Measurements from ENCODE around the gene TMC5. TPM values are rescaled to one million over a fixed set of nuclear protein-coding genes. Genes with fewer than 3 reads are reported as not detected.
"Not testable (repeated sequence)": the region's sequence is repeated elsewhere in the genome, so short reads cannot be mapped to it uniquely, and the experiment has no call there.

The TMC5 gene
- total RNA-seq, 2 donors from 2014 or later = 1.3 to 2.2 TPM

- Histone ChIP-seq H3K4me1 (ENCODE audit: control insufficient read depth, insufficient read depth, low read length) (peaks cover 5% of the 10 kb centered on the region), H3K9me3 (ENCODE audit: control insufficient read depth, low read length) (peaks cover 3% of the 10 kb centered on the region), H3K27ac (ENCODE audit: low read depth, low read length) (peak overlapping the region; percentile 79), H3K4me3 (ENCODE audit: low read length) (no peak overlapping the region), H3K9ac (ENCODE audit: extremely low read depth, low read length, poor library complexity, severe bottlenecking) (peak overlapping the region; percentile 47), H3K36me3 (ENCODE audit: control insufficient read depth, insufficient read depth, low read length) (no peaks in the 10 kb centered on the region), H3K27me3 (ENCODE audit: control insufficient read depth, insufficient read depth, low read length, poor library complexity, severe bottlenecking) (no peaks in the 10 kb centered on the region)
- Mint-ChIP-seq H3K9me3 (peaks cover 29% of the 10 kb centered on the region), H3K36me3 (ENCODE audit: low read depth) (peaks cover 4% of the 10 kb centered on the region), H3K27me3 (ENCODE audit: insufficient read depth) (no peaks in the 10 kb centered on the region), H3K4me3 (no peak overlapping the region), H3K27ac (peak overlapping the region; percentile 93), H3K4me1 (peaks cover 12% of the 10 kb centered on the region)
- no peak for DNase-seq
- 72 to 79% methylated on average over 10 to 13 of the region's 13 CpGs for WGBS, 2 experiments (ENCODE audit: insufficient coverage in 1 of 2, insufficient read length in 1 of 2)
- TF ChIP-seq CTCF (conservative IDR thresholded peaks at IDR 0.05) = no peak
These were observed 24.2 kb upstream of the TMC5 start for GRCh38 chr16:19393226-19394111.

DNA sequence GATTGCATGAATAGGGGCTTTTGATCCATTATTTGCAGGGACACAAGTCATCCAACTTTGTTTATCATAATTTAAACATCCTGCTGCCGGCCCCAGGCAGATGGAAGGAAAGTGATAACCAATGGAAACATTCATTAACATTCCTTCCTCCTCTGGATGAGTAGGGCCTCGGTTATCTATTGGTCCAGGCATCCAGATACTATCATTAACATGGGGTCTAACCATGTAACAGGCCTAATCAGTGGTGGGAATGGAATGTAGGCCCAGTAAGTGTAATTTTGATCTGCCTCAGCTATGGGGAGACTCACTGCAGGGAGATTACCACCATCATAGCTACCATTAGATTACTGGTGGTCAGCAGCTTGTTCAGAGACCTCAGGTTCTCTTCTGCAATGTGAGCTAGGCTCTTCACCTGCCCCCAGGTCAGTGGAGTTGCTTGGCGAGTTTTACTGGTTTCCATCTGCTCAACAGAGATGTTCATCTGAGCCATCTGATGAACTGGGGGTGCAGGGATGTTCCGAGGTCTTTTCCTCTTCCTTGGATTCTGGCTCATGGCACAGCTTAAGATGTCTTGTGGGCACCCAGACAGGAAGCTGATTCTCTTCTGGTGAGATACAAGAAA is 21.9 kb upstream of the TMC5 start:
- not testable (repeated sequence) for H3K4me1 ChIP-seq (ENCODE audit: control insufficient read depth, insufficient read depth, low read length); H3K4me3 ChIP-seq (ENCODE audit: low read length); H3K27me3 Mint-ChIP-seq (ENCODE audit: insufficient read depth); H3K4me3 Mint-ChIP-seq; H3K27ac Mint-ChIP-seq; H3K27me3 ChIP-seq (ENCODE audit: control insufficient read depth, insufficient read depth, low read length, poor library complexity, severe bottlenecking); H3K9ac ChIP-seq (ENCODE audit: extremely low read depth, low read length, poor library complexity, severe bottlenecking); H3K36me3 Mint-ChIP-seq (ENCODE audit: low read depth); DNase-seq; H3K27ac ChIP-seq (ENCODE audit: low read depth, low read length); H3K36me3 ChIP-seq (ENCODE audit: control insufficient read depth, insufficient read depth, low read length); H3K9me3 ChIP-seq (ENCODE audit: control insufficient read depth, low read length)
- 81 to 89% methylated on average over 1 to 4 of the region's 4 CpGs for WGBS, 2 experiments (ENCODE audit: insufficient coverage in 1 of 2, insufficient read length in 1 of 2)
- Mint-ChIP-seq H3K4me1 (peaks cover 12% of the 10 kb centered on the region), H3K9me3 (peaks cover 18% of the 10 kb centered on the region)

DNA sequence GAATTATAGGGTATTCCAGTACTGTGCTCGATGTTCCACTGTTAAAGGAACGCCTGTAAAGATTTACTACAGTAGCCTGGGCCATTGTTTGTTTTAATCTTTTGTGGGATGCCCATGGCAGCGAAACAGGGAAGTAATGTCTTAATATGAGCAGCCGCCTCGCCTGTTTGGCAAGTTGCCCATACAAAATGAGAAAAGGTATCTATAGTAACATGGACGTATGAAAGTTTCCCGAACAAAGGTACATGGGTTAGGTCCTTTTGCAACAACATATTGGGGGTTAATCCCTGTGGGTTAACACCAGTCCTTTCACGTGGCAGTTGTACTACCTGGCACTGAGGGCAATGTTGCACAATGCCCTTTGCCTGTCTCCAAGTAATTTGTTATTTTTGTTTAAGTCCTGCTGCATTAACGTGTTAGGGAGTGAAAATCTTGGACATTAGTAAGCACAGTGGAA is 21.1 kb upstream of the TMC5 start:
- Mint-ChIP-seq H3K4me1 (peaks cover 12% of the 10 kb centered on the region), H3K36me3 (ENCODE audit: low read depth) (no peaks in the 10 kb centered on the region), H3K27ac (no peak overlapping the region), H3K9me3 (peaks cover 20% of the 10 kb centered on the region), H3K27me3 (ENCODE audit: insufficient read depth) (no peaks in the 10 kb centered on the region), H3K4me3 (no peak overlapping the region)
- WGBS, 2 experiments (ENCODE audit: insufficient coverage in 1 of 2, insufficient read length in 1 of 2) = 92 to 93% methylated on average over 8 to 9 of the region's 9 CpGs
- H3K27me3 ChIP-seq (ENCODE audit: control insufficient read depth, insufficient read depth, low read length, poor library complexity, severe bottlenecking) = no peaks in the 10 kb centered on the region
- H3K9me3 ChIP-seq (ENCODE audit: control insufficient read depth, low read length) = peaks cover 11% of the 10 kb centered on the region
- peaks cover 5% of the 10 kb centered on the region for H3K4me1 ChIP-seq (ENCODE audit: control insufficient read depth, insufficient read depth, low read length)
- H3K27ac ChIP-seq (ENCODE audit: low read depth, low read length) = no peak overlapping the region
- H3K9ac ChIP-seq (ENCODE audit: extremely low read depth, low read length, poor library complexity, severe bottlenecking) = no peak overlapping the region
- H3K36me3 ChIP-seq (ENCODE audit: control insufficient read depth, insufficient read depth, low read length) = no peaks in the 10 kb centered on the region
- TF ChIP-seq CTCF (conservative IDR thresholded peaks at IDR 0.05) = no peak
- H3K4me3 ChIP-seq (ENCODE audit: low read length) = no peak overlapping the region
- no peak for DNase-seq

DNA sequence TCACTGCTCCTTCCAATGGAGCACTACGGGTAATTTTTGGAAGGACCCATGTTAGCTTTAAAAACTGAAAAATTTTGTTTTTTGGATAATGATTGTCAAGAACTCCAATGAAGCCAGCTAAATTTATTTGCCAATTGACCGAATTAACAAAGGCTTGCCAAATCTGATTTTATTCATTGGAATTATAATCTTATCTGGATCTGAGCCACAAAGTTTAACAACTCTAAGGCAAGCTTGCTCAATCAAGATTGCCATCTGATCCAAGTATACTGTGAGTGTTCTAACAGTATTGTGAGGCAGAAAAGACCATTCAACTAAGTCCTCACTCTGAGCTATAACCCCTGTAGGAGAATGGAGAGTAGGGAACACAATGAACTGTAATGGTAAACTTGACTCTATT is 20.3 kb upstream of the TMC5 start:
- H3K36me3 ChIP-seq (ENCODE audit: control insufficient read depth, insufficient read depth, low read length); H3K27me3 Mint-ChIP-seq (ENCODE audit: insufficient read depth); H3K4me3 ChIP-seq (ENCODE audit: low read length); H3K4me1 ChIP-seq (ENCODE audit: control insufficient read depth, insufficient read depth, low read length); DNase-seq; H3K9ac ChIP-seq (ENCODE audit: extremely low read depth, low read length, poor library complexity, severe bottlenecking); H3K4me3 Mint-ChIP-seq; H3K27me3 ChIP-seq (ENCODE audit: control insufficient read depth, insufficient read depth, low read length, poor library complexity, severe bottlenecking); H3K36me3 Mint-ChIP-seq (ENCODE audit: low read depth); H3K27ac Mint-ChIP-seq; H3K27ac ChIP-seq (ENCODE audit: low read depth, low read length): not testable (repeated sequence)
- 93 to 100% methylated on average over 1 to 2 of the region's 2 CpGs for WGBS, 2 experiments (ENCODE audit: insufficient coverage in 1 of 2, insufficient read length in 1 of 2)
- H3K9me3 ChIP-seq (ENCODE audit: control insufficient read depth, low read length) = peaks cover 19% of the 10 kb centered on the region
- peaks cover 22% of the 10 kb centered on the region for H3K9me3 Mint-ChIP-seq
- peaks cover 12% of the 10 kb centered on the region for H3K4me1 Mint-ChIP-seq

Measured in endodermal cell (in vitro differentiated cells).